HG03139 (cell line): ENCODE data around the gene GRK5.

Experiments used
- ATAC-seq: cut with Tn5 transposase; IDR thresholded peaks from one replicate; pipeline ENCODE4 v1.9.1; 2021; ENCODE audit not compliant: unreplicated experiment

GRK5 gene

DNA sequence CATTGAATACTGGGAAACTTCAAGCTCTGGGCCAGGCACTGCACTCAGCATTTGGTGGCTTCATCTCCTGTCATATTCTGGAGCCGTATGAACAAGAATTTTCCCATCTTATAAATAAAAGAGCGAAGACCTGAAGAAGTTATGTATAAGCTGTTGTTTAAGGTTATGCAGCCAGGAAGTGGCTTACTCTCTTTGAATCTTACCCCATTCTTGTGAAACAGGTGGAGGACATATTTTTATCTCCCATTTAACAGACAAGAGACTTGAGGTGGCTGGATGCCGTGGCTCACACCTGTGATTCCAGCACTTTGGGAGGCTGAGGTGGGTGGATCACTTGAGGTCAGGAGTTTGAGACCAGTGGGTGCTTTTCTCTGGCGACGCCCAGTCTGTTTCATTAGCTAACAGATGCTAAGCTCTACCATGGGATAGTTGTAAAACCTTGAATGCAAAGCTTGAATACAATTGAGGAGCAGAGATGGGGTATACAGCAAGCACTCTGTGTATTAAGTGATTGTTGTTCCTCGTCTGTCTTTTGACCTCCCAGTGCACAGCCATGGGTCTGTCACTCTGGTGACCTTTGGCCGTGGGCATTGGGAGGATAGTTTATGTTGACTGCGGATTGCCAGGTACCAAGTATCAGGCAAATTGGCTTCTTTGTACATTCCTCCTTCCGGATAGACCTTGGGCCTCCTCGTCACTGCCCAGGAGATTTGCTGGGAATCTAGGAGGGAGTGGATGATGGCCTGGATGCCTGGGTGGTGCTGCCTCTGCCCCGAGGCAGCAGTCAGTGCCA lies 85.8 kb downstream of the GRK5 start:
- ATAC-seq = no peak

DNA sequence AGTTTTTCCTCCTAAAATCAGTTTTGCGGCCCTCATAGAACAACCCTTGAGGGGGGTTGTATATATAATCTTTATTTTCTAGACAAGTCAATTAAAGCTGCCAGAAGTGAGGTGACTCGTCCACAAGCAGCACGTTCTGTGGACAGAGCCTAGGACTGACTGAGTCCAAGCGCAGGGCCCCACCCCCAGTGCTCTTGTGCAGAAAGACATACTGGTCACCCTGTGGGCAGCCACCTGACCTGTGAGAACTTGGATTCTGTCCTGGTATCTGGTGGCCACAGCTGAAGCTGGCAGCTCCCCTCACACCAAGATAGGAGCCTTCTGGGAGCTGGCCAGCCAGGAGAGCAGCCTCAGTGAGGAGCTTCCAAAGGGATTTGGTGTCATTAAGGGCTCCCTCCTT lies 89.3 kb downstream of the GRK5 start:
- no peak for ATAC-seq

DNA sequence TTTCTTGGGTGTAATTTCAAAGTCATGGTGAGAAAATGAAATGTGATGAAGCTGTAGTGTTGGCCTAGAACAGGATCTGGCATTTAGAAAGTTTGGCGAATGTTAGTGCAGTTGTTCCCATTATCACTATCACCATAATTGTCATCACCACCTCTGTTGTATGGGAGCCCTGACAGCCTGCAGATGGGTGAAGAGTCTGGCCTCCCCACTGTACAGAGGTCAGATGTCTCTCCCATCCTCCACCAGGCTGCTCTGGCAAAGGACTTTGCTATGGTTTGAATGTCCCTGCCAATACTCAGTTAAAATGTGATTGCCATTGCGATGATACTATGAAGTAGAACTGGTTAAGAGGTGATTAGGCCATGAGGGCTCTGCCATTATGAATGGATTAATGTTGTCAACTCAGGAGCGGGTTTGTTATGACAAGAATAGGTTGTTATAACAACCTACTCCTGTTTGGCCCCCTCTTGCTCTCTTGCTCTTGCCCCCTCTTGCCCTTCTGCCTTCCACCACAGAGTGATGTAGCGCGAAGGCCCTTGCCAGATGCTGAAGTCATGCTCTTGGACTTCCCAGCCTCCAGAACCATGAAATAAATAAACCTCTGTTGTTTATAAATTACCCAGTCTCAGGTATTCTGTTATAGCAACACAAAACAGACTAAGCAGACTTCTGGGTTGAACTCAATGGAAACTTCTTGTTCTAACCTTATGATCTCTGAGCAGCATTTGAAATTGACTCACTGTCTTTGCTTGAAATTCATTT lies 90.0 kb downstream of the GRK5 start:
- ATAC-seq = no peak

DNA sequence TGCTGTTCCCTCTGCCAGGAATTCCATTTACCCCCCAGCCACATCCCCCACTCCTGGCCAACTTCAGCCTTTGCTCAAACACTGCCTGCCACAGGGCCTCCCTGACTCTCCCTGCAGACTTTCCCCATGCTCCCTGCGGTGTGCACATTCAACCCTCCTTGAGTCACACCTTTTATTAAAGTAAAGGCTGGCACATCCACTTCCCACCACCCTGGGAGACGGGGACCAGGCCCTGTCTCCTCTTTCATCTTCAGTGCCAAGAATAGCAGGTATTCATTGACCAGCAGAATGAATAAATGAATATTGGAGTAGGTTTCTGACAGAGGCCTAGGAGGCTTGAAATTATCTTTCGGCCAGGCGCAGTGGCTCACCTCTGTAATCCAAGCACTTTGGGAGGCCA lies 91.4 kb downstream of the GRK5 start:
- ATAC-seq = no peak

DNA sequence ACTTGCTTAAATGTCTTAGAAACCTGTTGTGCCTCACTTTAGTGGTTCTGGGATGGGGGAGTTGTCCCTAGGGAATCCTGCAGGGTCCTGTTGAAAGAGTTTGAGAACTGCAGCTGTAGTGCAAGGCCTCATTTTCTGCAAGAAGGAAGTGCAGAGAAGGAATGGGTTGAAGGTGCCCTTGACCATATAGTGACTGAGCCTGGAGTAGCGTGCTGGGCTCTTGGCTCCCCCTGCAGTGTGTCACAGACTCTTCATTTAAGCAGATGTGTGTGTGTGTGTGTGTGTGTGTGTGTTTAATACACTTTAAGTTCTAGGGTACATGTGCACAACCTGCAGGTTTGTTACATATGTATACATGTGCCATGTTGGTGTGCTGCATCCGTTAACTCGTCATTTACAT lies 92.2 kb downstream of the GRK5 start:
- no peak for ATAC-seq

DNA sequence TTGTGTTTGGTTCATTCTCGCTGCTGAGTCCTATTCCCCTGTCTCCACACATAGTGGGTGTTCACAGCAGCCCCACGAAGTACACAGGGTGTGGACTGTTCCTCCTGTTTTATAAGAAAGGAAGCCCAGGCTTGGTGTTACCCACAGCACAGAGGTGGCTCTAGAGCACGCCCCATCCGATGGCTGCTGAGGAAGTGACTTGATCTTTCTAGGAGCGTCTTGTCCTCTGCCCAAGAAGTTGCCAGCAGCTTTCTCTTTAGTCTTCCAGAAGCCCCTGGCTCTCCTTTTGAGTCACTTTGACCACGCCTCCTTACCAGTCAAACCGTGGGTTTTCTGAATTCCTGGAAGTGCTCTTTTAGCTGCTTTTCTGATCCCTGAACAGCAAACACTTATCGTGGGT lies 94.0 kb downstream of the GRK5 start:
- no peak for ATAC-seq

DNA sequence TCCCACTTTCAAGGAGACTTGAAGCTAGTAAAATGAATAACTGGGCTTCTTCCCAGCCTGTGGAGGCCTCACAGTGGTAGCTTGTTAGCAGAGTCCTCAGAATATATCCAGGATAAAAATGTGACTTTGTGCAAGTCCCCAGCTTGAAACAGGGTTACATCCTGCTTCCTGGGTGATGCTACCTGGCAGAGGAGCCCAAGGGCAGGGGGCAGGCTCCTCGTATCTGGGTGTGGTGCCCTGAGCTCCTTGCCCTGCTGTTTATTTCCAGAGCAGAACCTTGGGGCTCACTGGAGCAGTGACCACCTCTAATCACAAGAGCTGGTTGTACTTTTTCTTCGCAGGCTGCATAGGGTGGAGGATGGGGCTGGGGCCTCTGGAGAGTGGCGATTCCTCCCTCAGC lies 94.8 kb downstream of the GRK5 start:
- no peak for ATAC-seq

DNA sequence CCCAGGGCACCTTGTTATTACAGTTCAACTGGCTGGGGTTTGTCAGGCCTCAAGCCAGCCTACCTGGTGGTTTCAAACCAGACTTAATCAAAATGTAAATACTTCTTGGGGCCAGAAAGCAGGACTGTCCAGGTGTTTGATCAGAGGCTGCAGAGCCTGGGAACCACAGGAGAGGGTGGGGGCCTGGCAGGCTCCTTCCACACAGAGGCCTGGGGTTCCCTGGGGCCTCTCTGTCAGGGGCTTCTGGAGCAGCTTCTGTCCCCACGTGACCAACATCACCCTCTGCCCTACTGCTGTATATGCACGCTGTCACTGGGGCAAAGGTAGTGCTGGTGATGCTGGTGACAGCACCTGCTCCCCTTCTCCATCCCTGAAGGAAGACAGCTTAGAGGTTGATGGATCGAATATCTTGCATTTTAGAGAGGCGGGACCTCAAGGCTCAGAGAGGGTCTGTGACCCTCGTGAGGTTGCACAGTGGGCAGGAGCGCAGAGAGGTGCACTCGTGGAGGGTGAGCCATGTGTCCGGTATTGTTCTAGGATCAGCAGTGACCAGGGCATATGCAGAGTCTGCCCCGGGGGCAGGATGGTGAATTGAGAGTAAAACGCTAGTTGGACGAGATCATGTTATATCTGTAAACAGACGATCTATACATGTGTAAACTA lies 95.4 kb downstream of the GRK5 start:
- no peak for ATAC-seq

DNA sequence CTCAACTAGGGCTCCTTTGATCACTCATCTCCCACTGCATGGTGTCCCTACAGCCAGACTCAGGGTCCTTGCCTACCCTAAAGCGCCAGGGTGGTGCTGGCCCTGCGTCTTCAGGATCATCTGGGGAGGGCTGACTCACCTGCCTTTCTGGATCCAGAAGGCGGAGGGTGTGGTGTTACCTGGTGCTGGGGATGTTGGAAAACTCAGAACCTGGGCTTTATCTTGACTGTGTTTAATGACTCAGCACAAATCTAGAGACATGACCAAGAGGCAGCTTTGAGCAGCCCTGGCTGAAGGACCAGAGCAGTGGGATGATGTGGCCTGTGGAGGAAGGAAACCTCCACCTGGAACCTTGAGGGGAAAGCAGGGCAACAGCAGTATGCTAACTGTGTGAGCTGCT lies 96.5 kb downstream of the GRK5 start:
- no peak for ATAC-seq

DNA sequence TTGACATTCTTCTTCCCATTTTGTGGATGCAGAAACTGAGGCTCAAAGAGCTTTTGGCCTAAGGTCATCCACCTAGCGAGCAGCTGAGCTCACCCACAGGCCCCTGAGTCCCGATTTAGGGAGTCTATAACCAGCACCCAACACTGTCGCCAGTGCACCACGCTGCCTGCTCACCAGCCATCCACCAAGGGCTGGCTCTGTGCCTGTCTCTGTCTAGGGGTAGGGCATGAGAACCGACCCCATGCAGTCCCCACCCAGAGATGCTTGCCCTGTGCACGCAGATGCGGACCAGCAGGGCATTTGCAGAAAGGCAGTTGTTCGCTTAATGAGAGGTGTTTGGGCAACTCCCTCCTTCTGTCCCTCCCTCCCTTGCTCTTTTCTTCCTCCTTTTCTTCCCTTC lies 97.2 kb downstream of the GRK5 start:
- no peak for ATAC-seq

DNA sequence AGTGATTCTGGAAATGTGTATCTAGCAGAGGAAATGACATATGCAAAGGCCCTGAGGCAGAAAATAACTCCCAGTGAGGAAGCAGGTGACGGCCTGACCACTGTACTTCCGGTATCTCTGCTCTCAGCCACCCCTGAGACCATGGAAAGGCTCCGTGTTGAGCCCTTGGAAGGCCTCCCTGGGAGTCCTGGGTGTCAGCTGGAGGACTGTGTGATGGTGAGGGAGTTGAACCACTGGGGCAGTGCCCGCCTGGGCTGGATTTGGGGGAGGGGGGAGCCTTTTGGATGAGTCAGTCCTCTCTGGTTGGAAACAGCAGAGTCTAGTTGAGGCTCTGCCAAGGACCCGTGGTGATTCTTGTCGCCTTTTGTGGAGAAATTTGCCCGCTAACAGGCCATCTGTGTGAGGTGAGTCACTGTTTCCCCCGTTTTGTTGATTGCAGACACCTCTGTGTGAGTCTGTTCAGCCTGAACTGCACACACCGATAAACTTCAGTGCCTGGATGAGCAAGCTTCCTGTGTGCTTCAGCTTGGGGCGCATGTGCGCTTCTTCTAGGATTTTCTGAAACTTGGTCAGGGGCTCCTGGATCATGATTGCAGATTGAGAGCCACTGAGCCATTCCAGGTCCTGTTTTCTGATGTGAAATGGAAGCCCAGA lies 98.6 kb downstream of the GRK5 start:
- ATAC-seq = peak; percentile 50

DNA sequence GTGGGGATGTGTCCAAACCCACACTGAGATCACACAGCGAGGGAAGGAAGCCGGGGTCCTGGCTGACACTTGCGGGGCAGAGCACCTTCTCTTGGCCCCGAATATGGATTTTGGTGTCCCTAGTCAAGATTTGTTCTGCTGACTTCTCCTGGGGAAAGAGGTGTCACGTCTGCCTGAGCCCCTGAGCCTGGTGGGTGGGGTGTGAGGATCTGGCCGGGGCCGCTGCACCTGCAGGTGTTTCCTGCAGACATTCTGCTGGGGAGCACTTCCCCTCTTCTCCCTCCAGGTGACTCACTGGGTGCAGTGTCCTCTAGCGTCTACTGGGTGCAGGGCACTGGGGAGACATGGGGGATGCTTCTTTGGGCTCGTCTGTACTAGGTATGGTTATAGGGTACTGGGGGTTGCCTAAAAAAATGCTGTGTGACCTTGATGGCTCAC lies 99.2 kb downstream of the GRK5 start:
- ATAC-seq = peak; percentile 67

DNA sequence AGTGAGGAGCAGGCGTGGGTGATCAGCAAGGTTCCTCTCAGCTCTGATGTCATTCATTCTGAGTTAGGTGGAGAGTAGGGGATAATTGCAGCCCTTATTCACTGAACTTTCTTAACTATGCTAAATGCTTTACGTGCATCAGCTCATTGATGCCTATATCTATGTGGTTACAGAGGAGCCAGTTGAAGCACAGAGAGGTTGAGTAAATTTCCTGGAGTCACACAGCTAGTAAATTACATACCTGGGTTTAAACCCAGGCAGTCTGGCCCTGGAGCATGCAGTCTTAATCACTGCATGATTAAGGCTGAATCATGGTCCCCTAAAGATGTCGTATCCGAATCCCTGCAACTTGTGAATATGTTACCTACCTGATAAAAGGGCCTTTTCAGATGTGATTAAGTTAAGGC lies 99.6 kb downstream of the GRK5 start:
- no peak for ATAC-seq

DNA sequence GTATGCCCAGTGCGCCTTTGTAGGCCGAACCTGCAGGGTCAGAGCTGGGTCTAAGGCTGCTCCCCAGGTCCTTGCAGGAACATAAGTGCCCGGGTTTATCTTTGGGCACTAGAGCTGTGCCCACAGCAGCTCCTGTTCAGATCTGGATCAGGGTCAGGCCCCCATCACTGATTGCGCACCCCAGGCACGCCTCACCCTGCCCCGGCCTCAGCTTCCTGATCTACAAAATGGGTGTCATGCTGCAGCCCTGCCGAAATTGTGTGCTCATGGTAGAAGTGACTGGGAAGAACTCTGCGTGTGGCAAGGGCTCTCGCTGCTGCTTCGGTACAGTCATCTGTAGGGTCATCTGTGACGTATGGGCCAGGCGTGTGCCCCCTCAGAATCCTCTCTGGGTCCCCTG lies 100.7 kb downstream of the GRK5 start:
- no peak for ATAC-seq

DNA sequence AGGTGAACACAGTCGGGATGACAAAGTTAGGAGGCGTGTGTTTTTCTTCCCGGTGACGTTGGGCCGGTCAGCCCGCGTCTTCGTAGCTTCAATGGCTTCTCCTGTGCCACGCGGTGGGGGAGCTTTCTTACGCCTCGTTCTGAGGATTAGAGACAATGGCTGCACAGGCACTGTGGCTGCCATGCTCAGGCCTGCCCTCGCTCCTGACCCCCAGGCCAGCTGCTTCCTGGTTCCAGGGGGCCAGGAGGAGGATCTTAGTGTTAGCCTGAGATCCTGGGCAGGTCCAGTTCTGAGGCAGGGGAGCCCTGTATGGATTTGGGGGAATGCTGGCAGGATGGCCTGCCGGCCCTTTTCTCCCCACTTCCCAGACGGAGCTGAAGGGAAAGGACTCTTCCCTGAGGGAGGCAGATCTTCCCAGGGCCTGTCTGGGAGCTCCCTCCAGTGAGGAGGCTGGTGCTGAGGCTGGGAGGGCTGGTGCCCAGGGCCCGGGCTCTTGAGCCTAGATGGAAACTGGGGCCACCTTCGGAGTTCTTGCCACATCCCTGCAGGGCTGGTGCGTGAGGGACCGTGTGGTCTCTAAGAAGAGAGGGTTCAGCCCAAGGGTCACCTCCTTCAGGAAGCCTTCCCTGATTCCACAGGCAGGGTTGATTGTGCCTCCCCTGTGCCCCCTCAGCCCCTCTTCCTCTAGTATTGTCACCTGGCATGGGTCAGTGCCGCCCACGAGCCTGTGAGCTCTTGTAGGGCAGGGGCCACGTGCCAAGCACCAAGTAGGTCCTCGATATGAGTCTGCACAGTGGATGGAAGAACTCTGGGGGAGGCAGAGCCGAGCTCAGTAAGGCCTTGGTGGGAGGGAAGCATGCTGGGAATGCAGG lies 101.4 kb downstream of the GRK5 start:
- ATAC-seq = no peak

DNA sequence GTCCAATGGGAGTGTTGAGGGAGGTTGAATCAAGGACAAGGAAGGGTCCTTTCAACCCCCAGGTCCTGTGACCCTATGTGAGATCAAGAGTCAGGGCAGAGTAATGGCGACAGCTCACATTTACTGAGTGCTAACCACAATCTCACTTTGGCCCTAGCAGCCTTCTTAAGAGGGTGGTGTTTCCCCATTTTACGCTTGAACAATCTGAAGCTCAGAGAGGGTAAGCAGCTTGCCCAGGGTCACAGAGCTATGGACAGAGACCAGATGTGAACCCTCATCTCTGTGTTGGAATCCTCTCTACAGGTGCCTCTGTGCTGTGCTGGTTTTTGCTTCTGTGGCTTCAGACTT lies 102.0 kb downstream of the GRK5 start:
- no peak for ATAC-seq

DNA sequence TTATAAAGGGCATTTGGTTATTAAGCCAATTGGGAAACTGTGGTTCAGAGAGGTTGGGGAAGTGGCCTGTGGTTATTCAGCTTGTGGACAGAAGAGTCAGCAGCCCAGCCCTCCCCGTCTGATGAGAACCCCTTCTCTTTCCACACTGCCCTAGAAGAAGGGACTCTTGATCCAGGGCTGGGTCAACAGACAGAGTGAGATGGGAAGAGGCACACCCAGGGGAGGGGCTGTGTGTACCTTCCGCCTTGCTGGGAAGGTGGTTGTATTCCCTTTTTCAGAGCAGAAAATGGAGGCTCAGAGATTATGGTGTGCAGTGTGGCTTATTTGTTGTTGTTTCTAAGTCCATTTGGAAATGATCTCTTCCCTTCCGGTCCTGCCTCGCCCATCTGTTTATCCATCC lies 103.4 kb downstream of the GRK5 start:
- ATAC-seq = no peak

DNA sequence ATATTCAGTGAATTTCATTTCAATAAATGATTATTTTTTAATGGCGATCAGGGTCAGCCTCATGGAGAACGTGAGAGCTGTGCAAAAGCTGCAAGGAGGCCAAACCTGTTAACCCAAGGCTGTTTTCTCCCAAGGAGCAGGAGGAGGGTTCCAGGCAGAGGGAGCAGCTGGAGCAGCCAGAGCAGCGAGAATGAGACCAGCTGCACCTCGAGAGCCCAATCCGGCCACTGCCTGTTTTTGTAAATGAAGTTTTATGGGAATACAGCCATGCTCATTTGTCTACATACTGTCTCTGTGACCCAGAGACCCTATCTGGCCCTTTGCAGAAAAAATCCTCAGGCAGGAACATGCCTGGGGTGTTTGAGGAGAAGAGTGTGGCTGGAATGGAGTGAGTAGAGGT lies 104.9 kb downstream of the GRK5 start:
- no peak for ATAC-seq

DNA sequence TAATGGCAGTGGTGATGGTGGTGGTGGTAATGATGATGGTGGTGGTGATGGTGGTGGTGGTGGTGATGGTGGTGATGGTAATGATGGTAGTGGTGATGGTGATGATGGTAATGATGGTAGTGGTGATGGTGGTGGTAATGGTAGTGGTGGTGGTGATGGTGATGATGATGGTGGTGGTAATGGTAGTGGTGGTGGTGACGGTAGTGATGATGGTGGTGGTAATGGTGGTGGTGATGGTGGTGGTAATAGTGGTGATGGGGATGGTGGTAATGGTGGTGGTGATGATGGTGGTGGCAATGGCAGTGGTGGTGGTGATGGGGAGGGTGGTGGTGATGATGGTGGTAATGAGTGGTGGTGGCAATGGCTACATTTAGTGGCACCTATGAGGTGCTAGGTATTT lies 105.7 kb downstream of the GRK5 start:
- ATAC-seq = no peak

DNA sequence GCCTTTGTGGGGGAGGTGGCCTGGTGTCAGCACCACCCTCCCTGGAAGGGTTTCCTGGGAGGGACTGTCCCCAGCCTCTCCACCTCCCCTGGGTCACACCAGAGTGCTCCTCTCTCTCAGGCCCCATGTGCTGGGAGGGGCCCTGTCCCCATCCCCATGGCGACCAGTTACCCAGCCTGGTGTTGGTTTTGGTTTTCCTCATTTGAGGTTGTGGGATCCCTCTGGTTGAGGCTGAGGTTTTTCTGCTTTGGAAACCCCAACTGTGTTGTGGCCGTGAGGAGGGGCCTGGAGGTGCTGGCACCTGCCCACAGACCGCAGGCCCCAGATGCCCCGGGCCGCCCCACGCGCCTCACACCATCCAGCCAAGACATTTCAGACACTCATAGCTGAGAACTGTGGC lies 106.3 kb downstream of the GRK5 start:
- peak; percentile 65 for ATAC-seq

DNA sequence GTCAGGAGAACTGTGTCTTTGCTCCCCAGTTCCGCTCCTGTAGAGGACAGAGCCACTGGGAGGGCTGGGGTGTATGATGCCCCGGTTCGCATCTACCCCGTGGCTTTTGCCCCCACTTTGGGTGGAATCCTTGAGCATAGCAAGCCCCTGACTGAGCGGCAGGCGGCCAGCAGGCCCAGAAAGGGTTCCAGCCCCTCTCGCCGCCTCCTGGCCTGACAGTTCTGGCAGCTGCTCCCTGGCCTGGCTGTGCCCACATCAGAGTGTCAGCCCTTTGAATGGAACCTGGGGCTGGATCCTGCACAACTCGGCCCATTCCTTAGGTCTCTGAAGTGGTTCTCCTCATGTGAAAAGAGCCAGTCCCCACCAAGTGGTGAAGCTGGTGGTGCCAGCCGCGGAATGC lies 106.7 kb downstream of the GRK5 start:
- no peak for ATAC-seq
